ENCODE results near the gene MYLK4. TPM values are rescaled to one million over a fixed set of nuclear protein-coding genes. Genes with fewer than 3 reads are reported as not detected.

The MYLK4 gene
- polyA plus RNA-seq, 1 donor from 2014 or later: 1.3 TPM

DNA sequence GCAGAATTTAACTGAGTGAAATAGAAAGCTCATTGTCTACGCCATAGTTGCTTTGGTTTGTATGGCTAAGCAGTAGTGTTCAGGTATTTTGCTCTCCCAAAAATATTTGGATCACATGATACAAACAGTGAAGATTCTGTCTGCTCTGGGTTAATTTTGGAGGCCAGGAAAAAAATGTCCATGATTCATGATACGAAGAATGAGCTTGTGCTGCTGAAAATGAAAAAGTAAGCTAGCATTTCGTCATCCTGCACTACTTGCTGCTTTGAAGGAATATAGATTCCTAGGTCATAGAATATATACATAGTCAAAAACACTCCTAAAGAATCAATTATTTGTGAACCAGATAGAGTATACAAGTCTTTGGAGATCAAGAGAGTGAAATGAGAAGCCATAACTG is 22.7 kb upstream of the MYLK4 start:
- Histone ChIP-seq H3F3A (ENCODE audit: insufficient read depth, low read length, poor library complexity, severe bottlenecking) (no peaks in the 10 kb centered on the region), H4K20me1 (ENCODE audit: insufficient read depth) (no peaks in the 10 kb centered on the region), H3K9me3 (ENCODE audit: low read length) (no peaks in the 10 kb centered on the region), H3K27me3 (ENCODE audit: insufficient read depth, low read depth, low read length) (no peaks in the 10 kb centered on the region), H3K4me2 (ENCODE audit: low read length) (no peak overlapping the region), H3K9ac (ENCODE audit: low read length) (no peak overlapping the region), H3K27ac (ENCODE audit: low read length) (no peak overlapping the region), H3K9me2 (ENCODE audit: insufficient read depth, low read length) (no peaks in the 10 kb centered on the region), H2AFZ (ENCODE audit: low read depth, low read length) (no peak overlapping the region), H3K4me3 (ENCODE audit: low read length) (no peak overlapping the region), H3K36me3 (ENCODE audit: insufficient read depth, low read length) (no peaks in the 10 kb centered on the region), H3K79me2 (replicated peaks; ENCODE audit: insufficient read depth, low read length) (peaks cover 68% of the 10 kb centered on the region)
- TF ChIP-seq, protein P1, sequence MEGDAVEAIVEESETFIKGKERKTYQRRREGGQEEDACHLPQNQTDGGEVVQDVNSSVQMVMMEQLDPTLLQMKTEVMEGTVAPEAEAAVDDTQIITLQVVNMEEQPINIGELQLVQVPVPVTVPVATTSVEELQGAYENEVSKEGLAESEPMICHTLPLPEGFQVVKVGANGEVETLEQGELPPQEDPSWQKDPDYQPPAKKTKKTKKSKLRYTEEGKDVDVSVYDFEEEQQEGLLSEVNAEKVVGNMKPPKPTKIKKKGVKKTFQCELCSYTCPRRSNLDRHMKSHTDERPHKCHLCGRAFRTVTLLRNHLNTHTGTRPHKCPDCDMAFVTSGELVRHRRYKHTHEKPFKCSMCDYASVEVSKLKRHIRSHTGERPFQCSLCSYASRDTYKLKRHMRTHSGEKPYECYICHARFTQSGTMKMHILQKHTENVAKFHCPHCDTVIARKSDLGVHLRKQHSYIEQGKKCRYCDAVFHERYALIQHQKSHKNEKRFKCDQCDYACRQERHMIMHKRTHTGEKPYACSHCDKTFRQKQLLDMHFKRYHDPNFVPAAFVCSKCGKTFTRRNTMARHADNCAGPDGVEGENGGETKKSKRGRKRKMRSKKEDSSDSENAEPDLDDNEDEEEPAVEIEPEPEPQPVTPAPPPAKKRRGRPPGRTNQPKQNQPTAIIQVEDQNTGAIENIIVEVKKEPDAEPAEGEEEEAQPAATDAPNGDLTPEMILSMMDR (IDR thresholded peaks at IDR 0.05; ENCODE audit: poor library complexity, severe bottlenecking): no peak
- TF ChIP-seq TAF1 (IDR thresholded peaks at IDR 0.05; ENCODE audit: low read depth) (no peak), EZH2 (IDR thresholded peaks at IDR 0.05; ENCODE audit: borderline replicate concordance, insufficient read depth, low read length, poor library complexity, severe bottlenecking) (no peak), MXI1 (conservative IDR thresholded peaks at IDR 0.05; ENCODE audit: poor library complexity, severe bottlenecking) (no peak), EP300 (conservative IDR thresholded peaks at IDR 0.05; ENCODE audit: poor library complexity, severe bottlenecking) (no peak), POLR2AphosphoS5 (IDR thresholded peaks at IDR 0.05) (no peak), RAD21 (conservative IDR thresholded peaks at IDR 0.05) (no peak)

DNA sequence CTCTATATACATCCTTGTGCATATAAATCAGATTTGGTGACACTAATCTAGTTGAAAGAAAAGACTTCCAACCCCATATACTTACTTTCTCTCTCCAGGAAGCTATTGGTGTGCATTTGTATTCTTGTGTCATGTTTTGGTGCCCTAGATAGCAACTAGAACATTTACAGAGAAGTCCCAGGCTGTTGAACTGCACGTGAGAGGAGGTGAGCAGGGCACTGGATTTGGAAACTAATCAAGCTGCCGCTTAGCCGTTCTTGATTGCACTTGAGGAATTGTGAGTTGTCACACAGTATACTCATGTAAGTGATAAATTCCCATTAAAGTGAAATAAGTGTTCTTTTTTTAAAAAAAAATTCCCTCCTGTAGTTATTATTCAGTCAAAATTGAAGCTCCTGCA is 22.1 kb upstream of the MYLK4 start:
- H3K27me3 ChIP-seq (ENCODE audit: insufficient read depth, low read depth, low read length): no peaks in the 10 kb centered on the region
- H3K9me3 ChIP-seq (ENCODE audit: low read length): no peaks in the 10 kb centered on the region
- no peaks in the 10 kb centered on the region for H3F3A ChIP-seq (ENCODE audit: insufficient read depth, low read length, poor library complexity, severe bottlenecking)
- no peak overlapping the region for H3K27ac ChIP-seq (ENCODE audit: low read length)
- no peak overlapping the region for H2AFZ ChIP-seq (ENCODE audit: low read depth, low read length)
- no peaks in the 10 kb centered on the region for H3K9me2 ChIP-seq (ENCODE audit: insufficient read depth, low read length)
- peaks cover 74% of the 10 kb centered on the region for H3K79me2 ChIP-seq (replicated peaks; ENCODE audit: insufficient read depth, low read length)
- H3K4me3 ChIP-seq (ENCODE audit: low read length): no peak overlapping the region
- H3K4me2 ChIP-seq (ENCODE audit: low read length): no peak overlapping the region
- H3K9ac ChIP-seq (ENCODE audit: low read length): no peak overlapping the region
- TF ChIP-seq SMC3 (conservative IDR thresholded peaks at IDR 0.05; ENCODE audit: poor library complexity) (no peak), POLR2AphosphoS5 (IDR thresholded peaks at IDR 0.05) (no peak), EZH2 (IDR thresholded peaks at IDR 0.05; ENCODE audit: borderline replicate concordance, insufficient read depth, low read length, poor library complexity, severe bottlenecking) (no peak), RAD21 (conservative IDR thresholded peaks at IDR 0.05) (no peak), EP300 (conservative IDR thresholded peaks at IDR 0.05; ENCODE audit: poor library complexity, severe bottlenecking) (no peak), TAF1 (IDR thresholded peaks at IDR 0.05; ENCODE audit: low read depth) (no peak), MXI1 (conservative IDR thresholded peaks at IDR 0.05; ENCODE audit: poor library complexity, severe bottlenecking) (no peak)
- TF ChIP-seq, protein P1 (IDR thresholded peaks at IDR 0.05; ENCODE audit: poor library complexity, severe bottlenecking): no peak
- TF ChIP-seq, protein P2, sequence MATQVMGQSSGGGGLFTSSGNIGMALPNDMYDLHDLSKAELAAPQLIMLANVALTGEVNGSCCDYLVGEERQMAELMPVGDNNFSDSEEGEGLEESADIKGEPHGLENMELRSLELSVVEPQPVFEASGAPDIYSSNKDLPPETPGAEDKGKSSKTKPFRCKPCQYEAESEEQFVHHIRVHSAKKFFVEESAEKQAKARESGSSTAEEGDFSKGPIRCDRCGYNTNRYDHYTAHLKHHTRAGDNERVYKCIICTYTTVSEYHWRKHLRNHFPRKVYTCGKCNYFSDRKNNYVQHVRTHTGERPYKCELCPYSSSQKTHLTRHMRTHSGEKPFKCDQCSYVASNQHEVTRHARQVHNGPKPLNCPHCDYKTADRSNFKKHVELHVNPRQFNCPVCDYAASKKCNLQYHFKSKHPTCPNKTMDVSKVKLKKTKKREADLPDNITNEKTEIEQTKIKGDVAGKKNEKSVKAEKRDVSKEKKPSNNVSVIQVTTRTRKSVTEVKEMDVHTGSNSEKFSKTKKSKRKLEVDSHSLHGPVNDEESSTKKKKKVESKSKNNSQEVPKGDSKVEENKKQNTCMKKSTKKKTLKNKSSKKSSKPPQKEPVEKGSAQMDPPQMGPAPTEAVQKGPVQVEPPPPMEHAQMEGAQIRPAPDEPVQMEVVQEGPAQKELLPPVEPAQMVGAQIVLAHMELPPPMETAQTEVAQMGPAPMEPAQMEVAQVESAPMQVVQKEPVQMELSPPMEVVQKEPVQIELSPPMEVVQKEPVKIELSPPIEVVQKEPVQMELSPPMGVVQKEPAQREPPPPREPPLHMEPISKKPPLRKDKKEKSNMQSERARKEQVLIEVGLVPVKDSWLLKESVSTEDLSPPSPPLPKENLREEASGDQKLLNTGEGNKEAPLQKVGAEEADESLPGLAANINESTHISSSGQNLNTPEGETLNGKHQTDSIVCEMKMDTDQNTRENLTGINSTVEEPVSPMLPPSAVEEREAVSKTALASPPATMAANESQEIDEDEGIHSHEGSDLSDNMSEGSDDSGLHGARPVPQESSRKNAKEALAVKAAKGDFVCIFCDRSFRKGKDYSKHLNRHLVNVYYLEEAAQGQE (IDR thresholded peaks at IDR 0.05; ENCODE audit: borderline replicate concordance): no peak
- no peaks in the 10 kb centered on the region for H3K36me3 ChIP-seq (ENCODE audit: insufficient read depth, low read length)
- no peaks in the 10 kb centered on the region for H4K20me1 ChIP-seq (ENCODE audit: insufficient read depth)
